ENCODE data around the gene IRX5.
A peak's percentile ranks its signal among the peaks of the same experiment; 100 is the strongest.

IRX5 gene

DNA sequence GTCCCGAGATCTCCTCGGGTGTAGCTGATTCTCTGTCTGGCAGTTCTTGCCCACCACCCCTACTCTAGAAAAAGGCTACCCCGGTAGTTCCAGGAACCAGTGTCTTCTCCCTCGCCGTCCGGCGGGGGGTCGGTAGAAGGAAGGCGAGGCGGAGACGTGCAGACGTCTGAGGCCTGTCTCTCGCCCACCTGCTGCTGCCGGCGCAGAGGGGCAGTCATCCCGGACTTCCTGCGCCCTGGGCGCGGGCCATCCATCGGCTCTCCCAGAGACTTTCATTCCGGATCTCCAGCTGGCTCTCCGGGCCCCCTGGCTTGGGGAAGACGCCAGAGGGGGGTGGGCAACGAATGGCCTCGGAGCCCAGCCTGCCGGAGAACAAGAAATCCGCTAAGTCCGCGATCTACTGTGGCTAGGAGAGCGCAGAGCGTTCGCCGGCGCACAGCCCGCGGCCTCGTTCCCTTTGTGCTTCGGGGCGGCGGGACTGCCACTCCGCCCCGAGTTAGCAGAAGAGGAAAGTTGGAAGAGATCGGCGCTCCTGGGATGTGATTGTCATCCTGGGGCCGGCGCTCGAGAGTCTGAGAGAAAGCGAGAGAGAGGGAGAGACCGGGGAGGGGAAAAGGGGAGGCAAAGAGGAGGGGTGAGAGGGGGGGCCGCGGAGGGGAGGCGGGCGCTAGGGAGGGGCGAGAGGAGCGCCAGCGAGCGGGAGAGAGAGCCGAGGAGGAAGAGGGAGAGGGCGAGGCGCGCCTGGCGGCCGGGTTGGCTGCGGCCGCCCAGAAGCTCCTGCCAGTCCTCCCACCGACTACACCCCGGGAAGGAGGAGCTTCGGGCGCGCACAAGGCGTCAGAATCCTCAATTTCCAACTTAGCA, at the start of gene IRX5:
Gene IRX5, plus strand, starts transcription at position 861 of the 864 bp plus-strand sequence. CDS start 334 bp downstream, outside the sequence.
- DNase-seq, result peak; percentile 67

- no peak for DNase-seq
Observed at GRCh38 chr16:54882556-54882955, 48.1 kb upstream of the IRX5 start.

- DNase-seq, result no peak
Observed at GRCh38 chr16:54883358-54883757, 47.3 kb upstream of the IRX5 start.

DNA sequence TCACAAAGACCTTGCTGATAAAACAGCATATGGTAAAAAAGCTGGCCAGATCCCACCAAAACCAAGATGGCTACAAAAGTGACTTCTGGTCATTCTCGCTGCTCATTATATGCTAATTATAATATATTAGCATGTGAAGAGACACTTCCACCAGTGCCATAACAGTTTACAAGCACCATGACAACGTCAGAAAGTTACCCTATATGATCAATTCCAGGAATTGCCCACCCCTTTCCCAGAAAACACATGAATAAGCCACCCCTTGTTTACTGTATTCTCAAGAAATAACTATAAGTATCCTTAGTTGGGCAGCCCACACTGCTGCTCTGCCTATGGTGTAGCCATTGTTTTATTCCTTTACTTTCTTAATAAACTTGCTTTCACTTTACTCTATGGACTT, 44.6 kb upstream of the IRX5 start:
- no peak for DNase-seq

DNA sequence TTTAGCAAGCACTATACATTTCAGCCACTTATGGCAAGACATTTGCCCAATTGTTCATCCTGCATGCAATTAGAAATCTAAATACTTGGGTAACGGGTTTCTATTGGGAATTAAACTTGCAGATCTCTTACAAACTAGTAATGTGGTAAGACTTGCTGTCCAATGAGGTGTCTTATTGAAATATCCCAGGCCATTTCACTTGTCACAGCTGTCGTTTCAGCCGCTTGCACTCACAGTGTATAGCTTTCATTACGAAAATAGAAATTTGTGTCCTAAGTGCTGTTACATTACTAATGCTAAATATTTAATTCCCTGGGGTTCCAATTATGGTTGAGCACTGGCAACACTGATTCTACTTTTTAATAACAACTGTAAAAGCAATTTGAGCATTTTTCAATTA, 40.3 kb upstream of the IRX5 start:
- DNase-seq, result no peak

GRCh38 chr16:54891346-54891745, 39.3 kb upstream of the IRX5 start:
- no peak for DNase-seq

- no peak for DNase-seq
Observed at GRCh38 chr16:54892981-54893380, 37.7 kb upstream of the IRX5 start.

- no peak for DNase-seq
Observed at GRCh38 chr16:54897930-54898329, 32.7 kb upstream of the IRX5 start.

DNA sequence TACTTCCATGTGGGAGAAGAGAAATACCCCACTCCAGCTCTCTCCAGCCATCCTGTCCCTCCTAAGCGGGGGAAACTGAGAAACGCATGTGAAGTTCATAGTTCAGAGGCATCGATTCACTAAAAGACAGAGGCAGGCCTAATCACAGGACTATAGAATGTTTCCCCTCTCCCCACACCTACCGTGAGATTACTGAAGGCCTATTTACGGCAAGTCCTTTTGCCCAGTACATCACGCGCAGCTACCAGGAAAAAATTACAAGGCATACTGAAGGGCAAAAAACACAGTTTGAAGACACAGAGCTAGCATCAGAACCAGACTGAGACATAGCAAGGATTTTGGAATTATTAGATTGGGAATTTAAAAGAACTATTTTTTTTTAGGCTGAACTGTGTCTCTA, 29.1 kb upstream of the IRX5 start:
- no peak for DNase-seq

GRCh38 chr16:54903047-54903446, 27.6 kb upstream of the IRX5 start:
- DNase-seq, result no peak

- DNase-seq, result no peak
Observed at GRCh38 chr16:54911079-54911478, 19.6 kb upstream of the IRX5 start.

GRCh38 chr16:54912720-54913119, 17.9 kb upstream of the IRX5 start:
- no peak for DNase-seq

GRCh38 chr16:54921206-54921824, 9.3 kb upstream of the IRX5 start:
- no peak for DNase-seq

DNA sequence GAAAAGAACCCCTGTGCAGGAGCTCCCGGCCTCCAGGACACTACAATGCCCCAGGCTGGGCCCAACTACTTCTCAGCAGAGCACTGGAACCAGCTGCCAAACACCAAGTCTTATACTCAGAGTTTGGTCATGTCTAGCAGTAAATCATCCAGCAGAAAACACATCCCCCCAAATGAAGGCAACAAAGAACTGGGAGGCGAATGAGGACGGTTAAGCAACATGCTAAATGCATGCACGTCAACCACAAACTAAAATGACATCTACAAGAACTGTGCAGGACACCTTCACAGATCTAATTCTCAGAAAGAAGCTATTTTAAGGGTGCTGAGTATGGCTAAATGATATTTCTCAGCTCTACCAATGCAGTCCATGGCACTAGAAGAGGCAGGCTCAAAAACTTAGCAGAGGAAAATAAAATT, 7.6 kb upstream of the IRX5 start:
- no peak for DNase-seq

DNA sequence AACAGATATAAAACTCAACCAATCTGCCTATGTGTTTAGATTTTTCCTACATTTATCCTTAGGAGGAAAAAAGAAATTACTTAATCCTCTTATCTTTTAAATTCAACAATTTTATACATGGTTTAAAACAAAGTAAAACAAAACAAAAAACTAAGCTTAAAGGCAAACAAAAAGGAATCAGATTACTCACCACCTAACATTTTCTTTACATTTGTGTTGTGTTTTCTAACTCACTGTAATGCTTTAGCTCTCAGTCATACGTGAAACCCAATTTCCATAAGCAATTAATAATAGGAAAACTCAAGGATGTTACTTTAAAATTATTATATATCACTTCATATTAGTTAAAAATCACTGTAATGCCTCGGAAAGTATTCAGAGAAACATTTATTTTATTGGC, 6.7 kb upstream of the IRX5 start:
- no peak for DNase-seq

DNA sequence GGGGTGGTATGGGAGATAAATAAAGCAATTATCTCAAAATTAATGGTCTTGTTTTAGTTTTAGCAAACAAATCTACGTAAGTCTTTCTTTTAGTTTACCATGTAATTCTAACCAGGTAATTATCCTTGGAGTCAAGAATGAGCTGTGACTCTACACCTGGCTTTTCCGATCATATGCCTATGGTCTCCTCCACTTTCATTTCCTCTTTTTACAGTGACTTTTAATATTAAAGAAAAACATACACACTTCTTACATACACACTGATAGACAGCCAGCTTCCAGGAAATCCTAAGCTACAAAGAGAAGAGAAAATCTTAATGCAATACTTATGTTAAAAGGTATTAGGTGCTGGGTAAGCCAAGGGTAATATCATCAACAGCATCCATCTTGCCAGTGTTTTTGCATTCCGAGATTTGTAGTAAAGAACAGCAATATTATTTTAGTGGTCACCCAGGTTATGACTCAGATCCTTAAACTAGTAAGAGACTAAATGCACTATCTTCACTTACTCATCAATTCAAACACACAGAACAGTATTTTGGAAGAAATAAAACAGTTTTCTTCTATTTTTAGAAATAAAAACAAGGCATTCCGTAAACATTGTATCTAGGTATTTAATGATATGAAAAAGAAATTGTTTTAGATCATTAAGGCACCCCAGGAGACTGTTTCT, 4.4 kb upstream of the IRX5 start:
- no peak for DNase-seq

DNA sequence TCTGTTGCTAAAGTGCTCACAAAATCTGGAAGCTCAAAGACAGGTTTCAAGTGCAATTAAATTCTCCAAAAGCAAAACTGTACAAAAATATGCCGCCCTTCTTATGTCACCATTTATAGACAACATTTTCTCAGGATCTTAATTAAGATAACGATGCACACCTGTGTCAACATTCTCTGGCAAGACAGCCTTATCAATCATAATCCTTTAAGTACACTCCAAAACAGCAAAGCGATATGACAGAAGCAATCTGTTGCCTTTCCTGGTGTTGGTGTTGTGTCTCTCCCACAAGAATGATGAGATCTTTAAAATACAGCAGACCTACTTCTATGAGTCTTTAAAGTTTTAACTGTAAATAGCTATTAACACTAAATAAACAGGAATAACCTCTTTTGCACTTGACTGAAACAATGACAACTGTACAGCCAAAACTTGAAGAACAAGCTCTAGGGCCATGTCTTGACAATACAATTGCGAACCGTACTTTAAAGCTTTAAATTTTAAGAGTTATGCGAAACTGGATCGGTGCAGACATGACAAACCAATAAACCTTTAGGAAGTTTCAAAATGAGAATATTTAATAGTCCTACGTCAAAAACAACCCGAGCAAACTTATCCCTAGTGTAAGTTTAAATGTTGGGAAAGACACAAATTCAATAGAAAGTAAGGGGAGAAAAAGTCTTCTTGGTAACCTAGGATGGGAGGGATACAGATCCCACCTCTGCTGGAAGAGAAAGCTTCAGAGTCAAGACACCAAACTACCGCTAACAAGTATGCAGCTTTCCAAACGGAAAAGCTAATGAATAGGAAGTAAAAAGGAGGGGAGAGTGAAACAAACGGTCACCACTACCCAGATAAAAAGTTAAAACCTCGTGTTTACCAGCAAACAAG, 3.3 kb upstream of the IRX5 start:
- no peak for DNase-seq

DNA sequence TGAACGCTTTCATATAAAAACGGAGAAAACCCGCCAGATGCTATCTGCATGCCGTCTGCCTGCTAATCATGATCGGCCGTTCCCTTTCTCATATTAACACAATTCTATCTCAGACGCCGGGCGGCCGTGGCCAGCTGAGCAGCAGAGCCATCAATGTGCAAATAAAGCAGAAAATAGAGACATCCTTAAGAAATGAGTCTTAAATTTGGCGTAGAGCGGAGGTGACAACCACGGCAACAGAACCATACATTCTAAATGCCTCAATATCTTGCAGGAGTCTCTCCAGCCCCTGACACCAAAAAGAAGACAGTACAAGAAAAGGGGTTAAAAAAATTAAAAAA, 2.7 kb upstream of the IRX5 start:
- DNase-seq, result peak; percentile 53

DNA sequence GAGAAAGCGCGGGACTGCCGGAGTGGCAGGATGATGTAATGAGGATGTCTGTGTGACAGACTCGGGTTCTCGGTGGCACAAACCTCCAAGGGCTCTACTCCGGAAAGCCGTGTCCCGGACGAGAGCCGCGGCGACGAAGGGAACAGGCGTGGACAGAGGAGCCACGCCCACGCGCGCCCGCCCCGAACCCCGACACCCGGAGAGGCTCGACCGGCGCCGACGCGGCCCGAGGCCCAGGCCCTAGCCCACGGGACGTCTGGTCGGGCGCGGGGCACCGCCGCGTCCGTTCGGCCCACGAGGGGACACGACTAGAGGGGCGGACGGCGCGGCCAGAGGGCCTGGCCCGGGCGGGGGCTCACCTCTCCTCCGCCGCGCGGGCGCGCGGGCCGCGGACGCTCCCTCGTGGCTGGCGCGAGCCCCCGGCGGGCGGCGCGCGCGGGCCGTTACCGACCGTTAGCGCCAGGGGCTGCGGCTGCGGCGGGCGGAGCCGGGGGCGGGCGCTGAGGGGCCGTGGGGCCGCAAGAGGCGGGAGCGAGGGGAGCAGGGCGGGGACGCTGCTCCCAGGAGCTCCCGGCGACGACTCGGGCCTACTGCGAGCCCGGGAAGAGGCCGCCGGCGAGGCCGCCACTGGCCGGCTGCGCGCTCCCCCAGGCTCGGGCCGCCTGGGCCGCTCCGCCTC, 2.1 kb upstream of the IRX5 start:
- peak; percentile 71 for DNase-seq

DNA sequence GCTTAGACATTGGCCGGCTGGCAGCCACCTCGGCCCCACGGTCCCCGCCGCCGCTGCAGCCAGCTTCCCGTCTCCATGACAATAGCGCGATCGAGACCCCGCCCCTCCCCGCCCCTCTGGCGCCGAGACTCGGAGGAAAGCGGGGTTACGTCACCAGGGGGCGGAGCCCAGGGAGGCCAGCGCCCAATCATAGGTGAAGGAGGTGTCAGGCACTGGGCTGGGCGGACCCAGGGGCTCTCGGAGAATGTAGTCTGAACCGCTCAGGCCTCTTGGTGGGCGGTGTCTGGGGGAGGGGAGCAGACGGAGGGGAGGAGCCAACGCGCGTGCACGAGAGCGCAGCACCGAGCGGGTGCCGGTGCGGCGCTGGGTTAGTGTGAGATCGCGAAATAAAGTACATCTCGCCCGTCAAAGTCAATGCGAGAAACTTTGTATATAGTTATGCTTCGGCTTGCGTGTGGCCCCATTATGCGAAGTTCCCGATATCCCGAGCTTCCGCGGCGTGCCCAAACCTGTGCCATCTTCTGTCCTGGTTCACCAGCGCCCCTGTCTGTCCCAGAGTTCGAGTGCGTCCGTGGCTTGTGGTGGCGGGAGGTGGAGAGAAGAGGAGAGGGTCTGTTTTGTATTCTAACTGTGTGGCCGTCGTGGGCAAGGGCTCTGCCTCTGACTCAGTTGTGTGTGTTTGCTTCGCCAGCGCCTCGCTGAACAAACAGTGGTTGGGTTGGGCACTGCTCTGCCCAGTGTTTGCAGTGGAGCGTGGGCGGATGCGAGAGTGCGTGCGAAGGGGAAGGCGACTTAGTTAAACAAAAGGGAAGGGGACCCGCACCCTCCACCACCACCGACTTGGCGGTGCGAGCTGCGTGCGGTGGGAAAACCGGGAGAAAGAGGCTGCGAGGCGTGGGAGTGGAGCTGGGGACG, 1.3 kb upstream of the IRX5 start:
- peak; percentile 98 for DNase-seq

GRCh38 chr16:54930869-54931119, 129 bp downstream of the IRX5 start:
- DNase-seq, result no peak

Data from activated CD8-positive, alpha-beta memory T cell treated with anti-CD3 and anti-CD28 coated beads, Interleukin-2, amount 50 U/mL, for 48 hours (primary cell).